WTC11 (cell line): Measurements from ENCODE around the gene CELSR1. TPM values are rescaled to one million over a fixed set of nuclear protein-coding genes. Genes with fewer than 3 reads are reported as not detected.

Source experiments
- ATAC-seq: fragments of 200-7000 bp; cut with Tn5 transposase; 2 replicates; pipeline ENCODE4 v1.10.0; 2021; ENCODE audit warnings: mild to moderate bottlenecking, moderate library complexity
- CTCF ChIA-PET: fragments of 300-600 bp; sonication (Branson Sonifier 250); formaldehyde crosslinking; loops from one replicate; lab custom pipeline; 2021; ENCODE audit warnings: antibody characterized with exemption; lab: Charles Lee
- POLR2A ChIA-PET: fragments of 350-600 bp; sonication (Branson Sonifier 250); formaldehyde crosslinking; loops from one replicate; lab custom pipeline; 2021; ENCODE audit warnings: antibody characterized with exemption; lab: Charles Lee
- DNase-seq: peaks from one replicate; pipeline ENCODE4 v3.0.0; 2021; ENCODE audit warnings: low spot score
- H3K27ac Mint-ChIP-seq: 2 replicates; pipeline ENCODE4 v1.8.0; 2021; ENCODE audit warnings: mixed read lengths
- H3K27me3 Mint-ChIP-seq: 2 replicates; pipeline ENCODE4 v1.8.0; 2021; ENCODE audit warnings: low read depth, mild to moderate bottlenecking, moderate library complexity, mixed read lengths
- H3K36me3 Mint-ChIP-seq: 2 replicates; pipeline ENCODE4 v1.8.0; 2021; ENCODE audit warnings: mixed read lengths
- H3K4me1 Mint-ChIP-seq: 2 replicates; pipeline ENCODE4 v1.8.0; 2022; ENCODE audit warnings: mixed read lengths
- H3K4me3 Mint-ChIP-seq: 2 replicates; pipeline ENCODE4 v1.8.0; 2021; ENCODE audit warnings: mild to moderate bottlenecking, moderate library complexity, mixed read lengths
- H3K9me3 Mint-ChIP-seq: 2 replicates; pipeline ENCODE4 v1.8.0; 2021; ENCODE audit warnings: mixed read lengths
- ATF1 ChIP-seq: sonication (generic); formaldehyde crosslinking; IDR thresholded peaks from 2 replicates; pipeline ENCODE4 v1.8.1; 2023; ENCODE audit warnings: mild to moderate bottlenecking, moderate library complexity, missing genetic modification reagents
- CBFB ChIP-seq: sonication (generic); formaldehyde crosslinking; IDR thresholded peaks from 2 replicates; pipeline ENCODE4 v1.8.1; 2022; ENCODE audit warnings: mild to moderate bottlenecking, low read depth, missing genetic modification reagents
- CREB1 ChIP-seq: sonication (generic); formaldehyde crosslinking; IDR thresholded peaks from 2 replicates; pipeline ENCODE4 v1.8.0; 2023; ENCODE audit warnings: mild to moderate bottlenecking, missing genetic modification reagents
- FOXP1 ChIP-seq: sonication (generic); formaldehyde crosslinking; IDR thresholded peaks from 2 replicates; pipeline ENCODE4 v1.8.0; 2022; ENCODE audit warnings: missing genetic modification reagents, mild to moderate bottlenecking, moderate library complexity, borderline replicate concordance
- FOXP4 ChIP-seq: sonication (generic); formaldehyde crosslinking; IDR thresholded peaks from 2 replicates; pipeline ENCODE4 v1.8.0; 2022; ENCODE audit warnings: mild to moderate bottlenecking, missing genetic modification reagents
- GABPB1 ChIP-seq: sonication (generic); formaldehyde crosslinking; IDR thresholded peaks from 2 replicates; pipeline ENCODE4 v1.8.1; 2023; ENCODE audit warnings: mild to moderate bottlenecking, missing genetic modification reagents
- HMGA2 ChIP-seq: fragments of 250-450 bp; sonication (Bioruptor Pico); IDR thresholded peaks from 2 replicates; pipeline ENCODE4 v1.4.0; 2021; ENCODE audit warnings: mild to moderate bottlenecking, moderate library complexity
- HMGXB4 ChIP-seq: sonication (generic); formaldehyde crosslinking; IDR thresholded peaks from 2 replicates; pipeline ENCODE4 v1.8.1; 2023; ENCODE audit warnings: mild to moderate bottlenecking, moderate library complexity, missing genetic modification reagents
- IRF1 ChIP-seq: sonication (generic); formaldehyde crosslinking; IDR thresholded peaks from 2 replicates; pipeline ENCODE4 v1.8.0; 2023; ENCODE audit warnings: missing genetic modification reagents
- IRF2 ChIP-seq: sonication (generic); formaldehyde crosslinking; IDR thresholded peaks from 2 replicates; pipeline ENCODE4 v1.8.0; 2022; ENCODE audit warnings: low read depth, missing genetic modification reagents, borderline replicate concordance
- NFATC4 ChIP-seq: fragments of 250-450 bp; sonication (Bioruptor Pico); IDR thresholded peaks from 2 replicates; pipeline ENCODE4 v1.9.0; 2021; ENCODE audit warnings: mild to moderate bottlenecking
- NFYB ChIP-seq: sonication (generic); formaldehyde crosslinking; conservative IDR thresholded peaks from 2 replicates; pipeline ENCODE4 v1.8.0; 2022; ENCODE audit warnings: low read depth, missing genetic modification reagents
- PREB ChIP-seq: sonication (generic); formaldehyde crosslinking; IDR thresholded peaks from 2 replicates; pipeline ENCODE4 v1.8.1; 2022; ENCODE audit warnings: mild to moderate bottlenecking, missing genetic modification reagents, moderate library complexity, borderline replicate concordance
- SOX15 ChIP-seq: fragments of 250-450 bp; sonication (Bioruptor Pico); IDR thresholded peaks from 2 replicates; pipeline ENCODE4 v1.9.0; 2021; ENCODE audit warnings: mild to moderate bottlenecking
- SP1 ChIP-seq: sonication (generic); formaldehyde crosslinking; conservative IDR thresholded peaks from 2 replicates; pipeline ENCODE4 v1.8.1; 2022; ENCODE audit warnings: missing genetic modification reagents
- TCF7 ChIP-seq: sonication (generic); formaldehyde crosslinking; IDR thresholded peaks from 2 replicates; pipeline ENCODE4 v1.8.0; 2022; ENCODE audit warnings: mild to moderate bottlenecking, low read depth, missing genetic modification reagents, moderate library complexity
- TEAD4 ChIP-seq: sonication (generic); formaldehyde crosslinking; IDR thresholded peaks from 2 replicates; pipeline ENCODE4 v1.8.0; 2022; ENCODE audit warnings: mild to moderate bottlenecking, missing genetic modification reagents
- ZBTB21 ChIP-seq: sonication (generic); formaldehyde crosslinking; IDR thresholded peaks from 2 replicates; pipeline ENCODE4 v1.8.1; 2023; ENCODE audit warnings: mild to moderate bottlenecking, missing genetic modification reagents, borderline replicate concordance
- ZNF138 ChIP-seq: sonication (generic); formaldehyde crosslinking; conservative IDR thresholded peaks from 2 replicates; pipeline ENCODE4 v1.8.1; 2022; ENCODE audit warnings: mild to moderate bottlenecking, moderate library complexity, missing genetic modification reagents
- ZNF232 ChIP-seq: sonication (generic); formaldehyde crosslinking; IDR thresholded peaks from 2 replicates; pipeline ENCODE4 v1.8.0; 2022; ENCODE audit warnings: mild to moderate bottlenecking, missing genetic modification reagents
- ZNF263 ChIP-seq: sonication (generic); formaldehyde crosslinking; IDR thresholded peaks from 2 replicates; pipeline ENCODE4 v1.8.1; 2022; ENCODE audit warnings: low read depth, mild to moderate bottlenecking, moderate library complexity, missing genetic modification reagents
- ZNF317 ChIP-seq: sonication (generic); formaldehyde crosslinking; IDR thresholded peaks from 2 replicates; pipeline ENCODE4 v1.8.1; 2023; ENCODE audit warnings: low read depth, mild to moderate bottlenecking, moderate library complexity, missing genetic modification reagents, borderline replicate concordance
- ZNF416 ChIP-seq: fragments of 250-450 bp; sonication (Bioruptor Pico); IDR thresholded peaks from 2 replicates; pipeline ENCODE4 v1.9.0; 2021; ENCODE audit warnings: mild to moderate bottlenecking, inconsistent platforms
- total RNA-seq: library from RNA; stranded (reverse); gene quantifications from 3 replicates; pipeline ENCODE4 v1.2.3, GENCODE V29; 2021

The CELSR1 gene
- total RNA-seq, 1 experiment from 2014 or later: 16.8 TPM

- TF ChIP-seq HMGXB4 (CRISPR knock-in tag): no peak
- TF ChIP-seq SOX15 (CRISPR knock-in tag): no peak
- no peak for TF ChIP-seq ZNF138 (CRISPR knock-in tag)
- TF ChIP-seq IRF1 (CRISPR knock-in tag): no peak
- TF ChIP-seq FOXP1 (CRISPR knock-in tag): no peak
- TF ChIP-seq ZNF317 (CRISPR knock-in tag): no peak
- TF ChIP-seq, all 79 proteins: peak for 0
Measured at GRCh38 chr22:46551321-46551720, 13.9 kb upstream of the CELSR1 start (continued).

GRCh38 chr22:46549971-46550641, 12.7 kb upstream of the CELSR1 start:
- no peaks in the 10 kb centered on the region for H3K4me1 Mint-ChIP-seq
- ATAC-seq (no peak), DNase-seq (no peak)
- H3K9me3 Mint-ChIP-seq: peaks cover 15% of the 10 kb centered on the region
- peaks cover 4% of the 10 kb centered on the region for H3K27me3 Mint-ChIP-seq
- H3K4me3 Mint-ChIP-seq: no peak overlapping the region
- H3K36me3 Mint-ChIP-seq: peaks cover 2% of the 10 kb centered on the region; the same call in 1 of the 2 replicates
- POLR2A ChIA-PET: no interaction called here
- CTCF ChIA-PET: interaction anchor here (2.6 to 3.3 kb wide), 3 partner anchors 8 to 183 kb away, joined by 15 to 21 read pairs (median 16); no protein-coding TSS in a partner anchor
- TF ChIP-seq ZNF263 (no peak), PREB (CRISPR knock-in tag) (no peak), FOXP1 (CRISPR knock-in tag) (no peak), CREB1 (CRISPR knock-in tag) (no peak), TCF7 (CRISPR knock-in tag) (no peak), ZNF232 (CRISPR knock-in tag) (no peak), GABPB1 (CRISPR knock-in tag) (no peak), FOXP4 (no peak), NFYB (CRISPR knock-in tag) (no peak), SP1 (CRISPR knock-in tag) (no peak), CBFB (CRISPR knock-in tag) (no peak), TEAD4 (CRISPR knock-in tag) (no peak), ATF1 (CRISPR knock-in tag) (no peak), ZBTB21 (CRISPR knock-in tag) (no peak), HMGA2 (CRISPR knock-in tag) (no peak), IRF2 (CRISPR knock-in tag) (no peak), ZNF416 (CRISPR knock-in tag) (no peak), NFATC4 (CRISPR knock-in tag) (no peak)
- no peak overlapping the region for H3K27ac Mint-ChIP-seq
